Fibroblast of lung (primary cell): Measurements from ENCODE around the gene MYOC.

Experiments used
- EZH2 ChIP-seq: IDR thresholded peaks from 2 replicates; pipeline ENCODE4 v1.5.1; 2012; ENCODE audit warnings: low read length, control low read depth, mild to moderate bottlenecking; ENCODE audit errors: missing control alignments
- TF ChIP-seq, protein P1 (sequence below), 2 donors: IDR thresholded peaks in 1 of 2; conservative IDR thresholded peaks in 1 of 2; 1 replicate in 1 of 2; 2 replicates in 1 of 2; pipeline ENCODE4 v1.5.1; 2011 to 2012; ENCODE audit warnings: low read length in 2 of 2, control low read depth in 1 of 2, inconsistent platforms in 1 of 2, low read depth in 1 of 2, mild to moderate bottlenecking in 1 of 2

DNA sequence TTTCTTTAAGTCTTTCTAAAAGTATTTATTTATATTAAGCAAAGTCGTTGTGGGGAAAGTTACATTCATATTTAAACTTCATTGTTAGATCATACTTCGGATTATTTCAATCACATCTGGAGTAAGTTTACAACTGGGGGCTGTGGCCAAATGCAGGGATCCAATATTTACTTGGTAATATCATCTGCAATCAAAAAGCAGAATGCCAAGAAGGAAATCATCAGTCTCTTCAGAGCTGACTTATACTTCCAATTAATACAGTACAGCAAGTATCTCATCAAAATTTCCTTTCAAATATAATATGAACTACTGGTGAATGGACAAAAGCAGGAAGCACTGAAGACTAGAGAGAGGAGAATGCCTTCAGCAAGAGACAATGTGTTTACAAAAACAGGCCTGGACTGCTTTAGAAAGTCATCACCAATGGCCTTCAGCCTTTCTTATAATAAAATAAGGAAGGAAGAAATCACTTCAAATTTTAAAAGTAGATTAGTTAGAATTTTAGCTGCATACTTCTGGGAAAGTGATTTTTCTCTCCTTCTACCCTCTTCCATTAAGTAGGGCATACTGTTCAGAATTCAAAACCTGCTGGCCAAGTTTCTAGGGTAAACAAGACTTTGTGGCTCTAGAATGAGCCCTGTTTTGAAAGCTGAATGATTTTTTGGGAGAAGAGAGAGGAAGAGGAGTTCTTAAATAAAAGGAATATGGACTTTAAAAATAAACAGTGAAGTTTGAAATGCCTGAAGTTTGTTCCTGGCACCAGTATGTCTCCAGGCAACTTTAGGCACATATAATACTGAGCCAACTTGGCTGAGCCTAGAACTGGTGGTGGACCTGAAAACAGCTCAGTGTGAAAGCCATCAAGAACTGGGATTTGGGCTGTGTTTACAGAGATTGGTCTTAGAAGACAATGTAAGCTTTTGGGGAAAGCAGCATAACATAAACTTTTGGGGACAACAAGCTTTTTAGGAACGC is 22.2 kb upstream of the MYOC start:
- TF ChIP-seq, protein P1, sequence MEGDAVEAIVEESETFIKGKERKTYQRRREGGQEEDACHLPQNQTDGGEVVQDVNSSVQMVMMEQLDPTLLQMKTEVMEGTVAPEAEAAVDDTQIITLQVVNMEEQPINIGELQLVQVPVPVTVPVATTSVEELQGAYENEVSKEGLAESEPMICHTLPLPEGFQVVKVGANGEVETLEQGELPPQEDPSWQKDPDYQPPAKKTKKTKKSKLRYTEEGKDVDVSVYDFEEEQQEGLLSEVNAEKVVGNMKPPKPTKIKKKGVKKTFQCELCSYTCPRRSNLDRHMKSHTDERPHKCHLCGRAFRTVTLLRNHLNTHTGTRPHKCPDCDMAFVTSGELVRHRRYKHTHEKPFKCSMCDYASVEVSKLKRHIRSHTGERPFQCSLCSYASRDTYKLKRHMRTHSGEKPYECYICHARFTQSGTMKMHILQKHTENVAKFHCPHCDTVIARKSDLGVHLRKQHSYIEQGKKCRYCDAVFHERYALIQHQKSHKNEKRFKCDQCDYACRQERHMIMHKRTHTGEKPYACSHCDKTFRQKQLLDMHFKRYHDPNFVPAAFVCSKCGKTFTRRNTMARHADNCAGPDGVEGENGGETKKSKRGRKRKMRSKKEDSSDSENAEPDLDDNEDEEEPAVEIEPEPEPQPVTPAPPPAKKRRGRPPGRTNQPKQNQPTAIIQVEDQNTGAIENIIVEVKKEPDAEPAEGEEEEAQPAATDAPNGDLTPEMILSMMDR (conservative IDR thresholded peaks at IDR 0.05 in 1 of 2, IDR thresholded peaks at IDR 0.05 in 1 of 2; ENCODE audit: low read depth in 1 of 2, low read length in 2 of 2), result no peak
- TF ChIP-seq EZH2, result no peak
